Measurements from ENCODE around the gene MAP7. TPM values are rescaled to one million over a fixed set of nuclear protein-coding genes. Genes with fewer than 3 reads are reported as not detected.
"Not testable (repeated sequence)": the region's sequence is repeated elsewhere in the genome, so short reads cannot be mapped to it uniquely, and the experiment has no call there.

The MAP7 gene
- total RNA-seq, 1 donor from 2014 or later, result 101 TPM

DNA sequence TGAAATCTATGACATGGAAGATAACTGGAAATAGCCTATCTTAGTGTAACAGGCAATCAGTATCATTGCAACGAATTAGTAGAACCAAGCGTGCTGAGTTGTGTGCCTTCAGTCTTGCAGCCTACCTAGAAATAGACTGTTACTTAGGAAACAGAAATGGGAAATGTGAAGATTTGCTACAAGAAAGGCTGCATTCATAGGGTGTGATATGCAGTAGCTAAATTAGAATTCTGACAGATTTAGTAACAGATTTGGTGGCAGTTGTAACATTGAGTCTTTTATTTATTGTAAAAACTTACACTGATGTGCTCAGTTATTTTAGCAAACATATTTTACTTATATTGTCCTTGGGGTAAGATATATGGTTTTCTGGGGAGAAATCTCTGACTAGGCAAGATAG, 56.2 kb downstream of the MAP7 start:
- H3K27ac Mint-ChIP-seq, result no peak overlapping the region
- TF ChIP-seq, protein P1, sequence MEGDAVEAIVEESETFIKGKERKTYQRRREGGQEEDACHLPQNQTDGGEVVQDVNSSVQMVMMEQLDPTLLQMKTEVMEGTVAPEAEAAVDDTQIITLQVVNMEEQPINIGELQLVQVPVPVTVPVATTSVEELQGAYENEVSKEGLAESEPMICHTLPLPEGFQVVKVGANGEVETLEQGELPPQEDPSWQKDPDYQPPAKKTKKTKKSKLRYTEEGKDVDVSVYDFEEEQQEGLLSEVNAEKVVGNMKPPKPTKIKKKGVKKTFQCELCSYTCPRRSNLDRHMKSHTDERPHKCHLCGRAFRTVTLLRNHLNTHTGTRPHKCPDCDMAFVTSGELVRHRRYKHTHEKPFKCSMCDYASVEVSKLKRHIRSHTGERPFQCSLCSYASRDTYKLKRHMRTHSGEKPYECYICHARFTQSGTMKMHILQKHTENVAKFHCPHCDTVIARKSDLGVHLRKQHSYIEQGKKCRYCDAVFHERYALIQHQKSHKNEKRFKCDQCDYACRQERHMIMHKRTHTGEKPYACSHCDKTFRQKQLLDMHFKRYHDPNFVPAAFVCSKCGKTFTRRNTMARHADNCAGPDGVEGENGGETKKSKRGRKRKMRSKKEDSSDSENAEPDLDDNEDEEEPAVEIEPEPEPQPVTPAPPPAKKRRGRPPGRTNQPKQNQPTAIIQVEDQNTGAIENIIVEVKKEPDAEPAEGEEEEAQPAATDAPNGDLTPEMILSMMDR (IDR thresholded peaks at IDR 0.05; ENCODE audit: unreplicated experiment), result no peak
- H3K4me3 Mint-ChIP-seq (ENCODE audit: low read depth), result no peak overlapping the region
- H3K36me3 Mint-ChIP-seq (ENCODE audit: insufficient read depth), result peaks cover 5% of the 10 kb centered on the region
- DNase-seq (ENCODE audit: low spot score, unreplicated experiment), result no peak
- H3K9me3 Mint-ChIP-seq (ENCODE audit: low read depth), result no peaks in the 10 kb centered on the region
- H3K4me1 Mint-ChIP-seq (ENCODE audit: low read depth), result peaks cover 28% of the 10 kb centered on the region
- no peaks in the 10 kb centered on the region for H3K27me3 Mint-ChIP-seq

DNA sequence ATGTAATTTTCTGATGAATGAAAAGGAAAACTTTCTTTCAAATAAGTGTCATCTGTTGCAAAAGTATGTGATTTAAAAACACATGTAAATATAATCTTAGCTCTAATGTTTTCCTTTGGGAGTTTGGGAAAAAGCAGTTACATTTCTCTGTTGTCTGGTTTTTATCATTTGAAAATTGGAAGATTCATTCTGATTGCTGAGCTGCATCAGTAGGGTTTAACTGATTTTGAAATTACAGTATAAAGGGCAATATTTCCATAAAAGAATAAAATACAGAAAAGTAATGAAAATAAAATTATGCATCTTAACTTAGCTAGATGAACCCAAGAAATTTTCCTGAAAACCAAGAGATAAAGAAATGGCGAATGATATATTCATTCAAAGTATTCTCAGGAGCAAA, 57.8 kb downstream of the MAP7 start:
- peaks cover 5% of the 10 kb centered on the region for H3K36me3 Mint-ChIP-seq (ENCODE audit: insufficient read depth)
- H3K27ac Mint-ChIP-seq, result no peak overlapping the region
- peaks cover 26% of the 10 kb centered on the region for H3K4me1 Mint-ChIP-seq (ENCODE audit: low read depth)
- TF ChIP-seq, protein P1 (IDR thresholded peaks at IDR 0.05; ENCODE audit: unreplicated experiment), result no peak
- no peaks in the 10 kb centered on the region for H3K9me3 Mint-ChIP-seq (ENCODE audit: low read depth)
- no peak overlapping the region for H3K4me3 Mint-ChIP-seq (ENCODE audit: low read depth)
- no peaks in the 10 kb centered on the region for H3K27me3 Mint-ChIP-seq
- DNase-seq (ENCODE audit: low spot score, unreplicated experiment), result no peak

DNA sequence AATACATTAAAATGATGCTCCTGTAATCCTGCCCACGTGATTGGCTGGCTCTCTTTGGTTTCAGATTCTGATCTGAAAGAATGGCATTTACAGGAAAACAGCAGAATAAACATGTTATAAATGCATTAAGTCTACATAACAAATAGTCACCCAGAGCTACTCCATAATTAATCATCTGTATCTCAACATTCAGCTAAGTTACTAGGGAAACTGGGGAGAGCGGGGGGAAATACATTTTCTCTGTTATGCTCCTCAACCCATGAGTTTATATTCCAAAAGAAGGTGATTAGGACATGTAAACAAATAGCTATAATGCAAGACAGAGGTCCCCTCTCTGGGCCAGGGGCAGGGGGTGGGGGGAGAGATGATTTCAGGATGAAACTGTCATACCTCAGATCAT, 58.5 kb downstream of the MAP7 start:
- Mint-ChIP-seq H3K9me3 (ENCODE audit: low read depth) (no peaks in the 10 kb centered on the region), H3K36me3 (ENCODE audit: insufficient read depth) (peaks cover 5% of the 10 kb centered on the region), H3K4me1 (ENCODE audit: low read depth) (peaks cover 26% of the 10 kb centered on the region), H3K27me3 (no peaks in the 10 kb centered on the region), H3K4me3 (ENCODE audit: low read depth) (no peak overlapping the region), H3K27ac (peak overlapping the region; percentile 20)
- no peak for DNase-seq (ENCODE audit: low spot score, unreplicated experiment)
- TF ChIP-seq, protein P1 (IDR thresholded peaks at IDR 0.05; ENCODE audit: unreplicated experiment), result no peak

DNA sequence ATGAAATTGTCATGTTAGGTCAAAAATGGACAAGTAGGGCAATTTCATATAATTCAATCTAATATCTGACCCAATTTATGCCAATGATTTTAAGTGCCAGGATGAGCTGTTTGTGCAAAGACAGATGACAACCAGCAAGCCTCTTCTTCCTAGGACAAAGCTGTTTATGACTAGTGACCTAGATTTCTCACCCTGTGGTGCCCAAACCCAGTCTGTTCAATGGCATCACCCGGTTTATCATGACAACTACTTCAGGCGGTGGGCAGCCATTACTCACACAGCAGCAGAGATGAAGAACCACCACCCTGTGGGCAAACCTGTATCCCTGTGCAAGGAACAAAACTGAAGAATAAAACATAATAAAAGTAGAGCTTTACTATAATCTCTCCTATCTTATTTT, 59.0 kb downstream of the MAP7 start:
- Mint-ChIP-seq H3K27ac (no peak overlapping the region), H3K4me1 (ENCODE audit: low read depth) (peaks cover 26% of the 10 kb centered on the region), H3K36me3 (ENCODE audit: insufficient read depth) (peaks cover 5% of the 10 kb centered on the region), H3K4me3 (ENCODE audit: low read depth) (no peak overlapping the region), H3K27me3 (no peaks in the 10 kb centered on the region), H3K9me3 (ENCODE audit: low read depth) (no peaks in the 10 kb centered on the region)
- TF ChIP-seq, protein P1 (IDR thresholded peaks at IDR 0.05; ENCODE audit: unreplicated experiment), result no peak
- DNase-seq (ENCODE audit: low spot score, unreplicated experiment), result no peak

DNA sequence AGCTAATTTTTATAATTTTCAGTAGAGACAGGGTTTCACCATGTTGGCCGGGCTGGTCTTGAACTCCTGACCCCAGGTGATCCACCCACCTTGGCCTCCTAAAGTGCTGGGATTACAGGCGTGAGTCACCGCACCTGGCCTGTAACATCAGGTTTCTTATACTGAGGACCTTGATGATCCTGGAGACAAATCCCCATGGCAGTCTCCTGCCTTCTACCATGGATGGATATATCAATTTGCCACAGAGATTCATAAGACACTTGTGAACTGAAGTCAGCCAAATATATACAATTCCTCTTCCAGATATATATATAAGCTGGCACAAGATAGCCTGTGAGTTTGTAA, 60.6 kb downstream of the MAP7 start:
- H3K9me3 Mint-ChIP-seq (ENCODE audit: low read depth); H3K36me3 Mint-ChIP-seq (ENCODE audit: insufficient read depth); H3K4me3 Mint-ChIP-seq (ENCODE audit: low read depth); DNase-seq (ENCODE audit: low spot score, unreplicated experiment); H3K27ac Mint-ChIP-seq; H3K27me3 Mint-ChIP-seq: not testable (repeated sequence)
- H3K4me1 Mint-ChIP-seq (ENCODE audit: low read depth), result peaks cover 20% of the 10 kb centered on the region

DNA sequence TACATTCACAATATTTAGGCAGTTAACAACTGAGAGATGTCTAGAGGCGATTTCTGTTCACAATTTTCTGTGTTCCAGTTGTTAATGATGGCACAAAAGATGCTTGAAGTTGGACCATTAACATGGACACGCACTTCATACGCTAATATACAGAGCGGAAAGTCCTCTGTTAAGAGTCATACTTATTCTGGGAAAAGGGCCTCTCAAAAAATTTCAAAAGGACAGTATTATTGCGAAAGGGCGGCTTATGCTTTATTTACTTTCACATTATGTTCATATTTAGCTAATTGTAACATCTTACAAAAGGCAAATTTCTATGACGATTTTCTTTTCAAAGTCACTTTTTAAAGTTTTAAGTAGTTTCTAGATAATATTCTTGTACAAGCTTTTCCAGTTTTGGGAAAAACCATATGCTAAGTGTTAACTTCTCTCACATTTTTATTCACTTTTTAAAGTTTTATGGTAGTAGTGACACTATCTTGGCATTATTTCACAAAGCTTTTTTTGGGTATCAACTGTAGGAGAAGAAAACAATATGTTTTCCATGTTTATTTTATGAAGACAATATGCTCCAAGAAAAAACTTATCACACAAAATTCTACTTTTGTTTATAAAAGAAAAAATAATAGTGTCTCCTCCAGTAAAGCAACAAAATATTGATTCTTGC, 62.3 kb downstream of the MAP7 start:
- no peak for DNase-seq (ENCODE audit: low spot score, unreplicated experiment)
- Mint-ChIP-seq H3K4me1 (ENCODE audit: low read depth) (peaks cover 13% of the 10 kb centered on the region), H3K36me3 (ENCODE audit: insufficient read depth) (peaks cover 8% of the 10 kb centered on the region), H3K4me3 (ENCODE audit: low read depth) (no peak overlapping the region), H3K9me3 (ENCODE audit: low read depth) (peaks cover 2% of the 10 kb centered on the region), H3K27me3 (no peaks in the 10 kb centered on the region), H3K27ac (no peak overlapping the region)
- TF ChIP-seq, protein P1 (IDR thresholded peaks at IDR 0.05; ENCODE audit: unreplicated experiment), result no peak
